Measurements from ENCODE around the gene PROM2.
A peak's percentile ranks its signal among the peaks of the same experiment; 100 is the strongest.

Gene PROM2, protein sequence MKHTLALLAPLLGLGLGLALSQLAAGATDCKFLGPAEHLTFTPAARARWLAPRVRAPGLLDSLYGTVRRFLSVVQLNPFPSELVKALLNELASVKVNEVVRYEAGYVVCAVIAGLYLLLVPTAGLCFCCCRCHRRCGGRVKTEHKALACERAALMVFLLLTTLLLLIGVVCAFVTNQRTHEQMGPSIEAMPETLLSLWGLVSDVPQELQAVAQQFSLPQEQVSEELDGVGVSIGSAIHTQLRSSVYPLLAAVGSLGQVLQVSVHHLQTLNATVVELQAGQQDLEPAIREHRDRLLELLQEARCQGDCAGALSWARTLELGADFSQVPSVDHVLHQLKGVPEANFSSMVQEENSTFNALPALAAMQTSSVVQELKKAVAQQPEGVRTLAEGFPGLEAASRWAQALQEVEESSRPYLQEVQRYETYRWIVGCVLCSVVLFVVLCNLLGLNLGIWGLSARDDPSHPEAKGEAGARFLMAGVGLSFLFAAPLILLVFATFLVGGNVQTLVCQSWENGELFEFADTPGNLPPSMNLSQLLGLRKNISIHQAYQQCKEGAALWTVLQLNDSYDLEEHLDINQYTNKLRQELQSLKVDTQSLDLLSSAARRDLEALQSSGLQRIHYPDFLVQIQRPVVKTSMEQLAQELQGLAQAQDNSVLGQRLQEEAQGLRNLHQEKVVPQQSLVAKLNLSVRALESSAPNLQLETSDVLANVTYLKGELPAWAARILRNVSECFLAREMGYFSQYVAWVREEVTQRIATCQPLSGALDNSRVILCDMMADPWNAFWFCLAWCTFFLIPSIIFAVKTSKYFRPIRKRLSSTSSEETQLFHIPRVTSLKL

DNA sequence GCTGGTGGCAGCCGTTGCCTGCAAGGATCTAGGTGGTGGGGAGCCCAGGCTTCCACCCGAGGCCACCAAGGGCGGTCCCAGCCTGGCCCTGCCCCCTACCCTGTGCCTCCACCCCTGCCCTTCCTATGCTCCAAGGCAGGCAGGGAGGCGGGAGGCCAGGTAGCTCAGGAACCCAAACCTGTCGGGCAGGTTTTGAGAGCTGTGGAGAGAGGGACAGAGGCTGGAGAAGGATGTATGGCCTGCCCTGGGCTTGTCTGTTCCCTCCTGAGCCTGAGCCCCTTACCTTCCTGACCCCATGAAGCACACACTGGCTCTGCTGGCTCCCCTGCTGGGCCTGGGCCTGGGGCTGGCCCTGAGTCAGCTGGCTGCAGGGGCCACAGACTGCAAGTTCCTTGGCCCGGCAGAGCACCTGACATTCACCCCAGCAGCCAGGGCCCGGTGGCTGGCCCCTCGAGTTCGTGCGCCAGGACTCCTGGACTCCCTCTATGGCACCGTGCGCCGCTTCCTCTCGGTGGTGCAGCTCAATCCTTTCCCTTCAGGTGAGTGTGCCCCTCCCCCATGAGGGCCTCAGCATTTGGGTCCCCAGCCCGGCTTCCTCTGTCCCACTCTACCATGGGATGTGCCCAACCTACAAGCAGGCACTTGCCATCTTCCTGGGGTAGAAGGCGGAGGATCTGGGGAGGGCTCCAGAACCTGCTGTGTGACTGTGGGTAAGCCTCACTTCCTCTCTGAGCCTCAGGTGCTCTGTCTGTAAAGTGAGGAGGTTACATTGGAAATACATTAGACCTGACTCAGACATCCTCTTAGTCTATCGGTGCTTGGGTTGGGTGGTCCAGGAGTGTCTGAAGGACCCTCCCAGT is at the start of gene PROM2:
PROM2 (plus strand) TSS at position 159 of the 860 bp plus-strand sequence; CDS start at position 296, 137 bp downstream.
- H3K4me3 ChIP-seq (ENCODE audit: low read depth, low read length) = no peak within 1 kb of the TSS
- TF ChIP-seq, protein P1, sequence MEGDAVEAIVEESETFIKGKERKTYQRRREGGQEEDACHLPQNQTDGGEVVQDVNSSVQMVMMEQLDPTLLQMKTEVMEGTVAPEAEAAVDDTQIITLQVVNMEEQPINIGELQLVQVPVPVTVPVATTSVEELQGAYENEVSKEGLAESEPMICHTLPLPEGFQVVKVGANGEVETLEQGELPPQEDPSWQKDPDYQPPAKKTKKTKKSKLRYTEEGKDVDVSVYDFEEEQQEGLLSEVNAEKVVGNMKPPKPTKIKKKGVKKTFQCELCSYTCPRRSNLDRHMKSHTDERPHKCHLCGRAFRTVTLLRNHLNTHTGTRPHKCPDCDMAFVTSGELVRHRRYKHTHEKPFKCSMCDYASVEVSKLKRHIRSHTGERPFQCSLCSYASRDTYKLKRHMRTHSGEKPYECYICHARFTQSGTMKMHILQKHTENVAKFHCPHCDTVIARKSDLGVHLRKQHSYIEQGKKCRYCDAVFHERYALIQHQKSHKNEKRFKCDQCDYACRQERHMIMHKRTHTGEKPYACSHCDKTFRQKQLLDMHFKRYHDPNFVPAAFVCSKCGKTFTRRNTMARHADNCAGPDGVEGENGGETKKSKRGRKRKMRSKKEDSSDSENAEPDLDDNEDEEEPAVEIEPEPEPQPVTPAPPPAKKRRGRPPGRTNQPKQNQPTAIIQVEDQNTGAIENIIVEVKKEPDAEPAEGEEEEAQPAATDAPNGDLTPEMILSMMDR (IDR thresholded peaks at IDR 0.05; ENCODE audit: low read depth, low read length) = no peak

DNA sequence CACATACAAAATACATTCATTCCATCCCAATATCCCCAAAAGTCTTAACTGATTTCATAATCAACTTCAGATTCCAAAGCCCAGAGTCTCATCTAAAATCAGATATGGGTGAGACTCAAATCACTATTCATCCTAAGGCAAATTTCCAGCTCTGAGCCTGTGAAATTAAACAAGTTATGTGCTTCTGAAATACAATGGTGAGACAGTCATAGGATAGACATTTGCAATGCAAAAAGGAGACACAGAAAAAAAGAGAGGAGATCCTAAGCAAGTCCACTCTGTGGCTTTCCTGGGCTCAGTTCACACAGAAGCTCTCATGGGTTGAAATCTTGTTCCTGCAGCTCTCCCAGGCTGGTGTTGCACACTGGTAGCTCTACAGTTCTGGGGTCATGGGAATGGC is 48.6 kb upstream of the PROM2 start:
- no peak overlapping the region for H3K4me3 ChIP-seq (ENCODE audit: low read depth, low read length)
- TF ChIP-seq, protein P1 (IDR thresholded peaks at IDR 0.05; ENCODE audit: low read depth, low read length) = no peak

DNA sequence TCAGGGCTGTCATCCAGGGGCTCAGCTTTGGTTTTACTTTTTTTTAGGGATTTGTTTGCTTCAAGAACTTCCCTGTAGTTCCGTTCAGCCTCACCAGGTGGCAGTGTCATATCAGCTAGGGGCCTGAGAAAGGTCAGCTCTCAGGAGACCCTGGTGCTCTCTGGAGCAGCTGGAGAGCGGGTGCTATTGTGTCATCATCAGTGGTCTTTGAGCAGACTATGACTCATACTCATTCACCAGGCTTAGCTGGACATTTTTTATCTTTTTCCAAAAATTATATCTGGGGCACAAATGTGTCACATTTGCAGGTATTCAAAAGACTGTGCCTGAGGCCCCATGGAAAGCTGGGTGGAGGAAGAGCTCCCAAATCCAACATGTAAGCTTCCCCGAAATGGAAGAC is 42.5 kb upstream of the PROM2 start:
- TF ChIP-seq, protein P1 (IDR thresholded peaks at IDR 0.05; ENCODE audit: low read depth, low read length) = peak; percentile 79
- H3K4me3 ChIP-seq (ENCODE audit: low read depth, low read length) = no peak overlapping the region

DNA sequence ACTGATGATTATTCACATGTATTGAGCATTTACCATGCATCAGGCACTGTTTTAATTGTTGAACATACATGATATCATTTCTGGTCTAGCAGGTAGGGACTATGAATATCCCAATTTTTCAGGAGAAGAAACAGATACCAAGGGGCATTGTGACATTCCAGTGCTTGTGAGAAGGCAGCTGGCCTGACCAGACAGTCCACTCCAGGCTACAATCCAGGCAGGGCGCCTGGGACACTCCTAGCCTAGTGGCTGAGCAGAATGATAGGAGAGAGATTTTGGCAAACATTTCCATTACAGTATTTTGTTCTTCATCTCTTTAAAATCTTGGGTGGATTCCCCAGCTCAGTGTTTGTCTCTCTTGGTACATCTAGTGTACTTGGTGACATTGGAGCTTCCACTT is 42.0 kb upstream of the PROM2 start:
- TF ChIP-seq, protein P1 (IDR thresholded peaks at IDR 0.05; ENCODE audit: low read depth, low read length) = no peak

DNA sequence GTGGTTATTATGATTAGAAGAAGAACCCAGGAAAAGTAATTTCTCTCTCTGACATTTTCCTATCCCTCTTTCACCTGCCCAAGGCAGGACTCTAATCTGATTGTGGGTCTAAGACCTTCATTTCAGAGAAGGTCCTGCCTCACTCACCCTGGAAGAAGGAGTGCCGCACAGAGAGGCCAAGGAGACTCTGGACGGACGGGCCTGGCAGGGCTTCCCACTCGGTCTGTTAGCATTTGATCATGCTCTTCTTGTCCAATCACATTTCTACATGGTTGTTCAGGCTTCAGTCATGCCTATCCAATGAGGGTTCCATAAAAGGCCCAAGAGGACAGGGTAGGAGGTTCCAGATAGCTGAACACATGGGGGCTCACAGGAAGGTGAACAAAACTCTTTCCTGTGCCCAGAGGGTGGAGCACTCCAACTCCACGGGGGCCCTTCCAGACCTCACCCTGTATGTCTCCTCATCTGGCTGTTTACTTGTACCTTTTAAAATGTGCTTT is 39.9 kb upstream of the PROM2 start:
- H3K4me3 ChIP-seq (ENCODE audit: low read depth, low read length) = no peak overlapping the region
- TF ChIP-seq, protein P1 (IDR thresholded peaks at IDR 0.05; ENCODE audit: low read depth, low read length) = no peak

More for the DNA sequence above, 42.0 kb upstream of the PROM2 start:
- no peak overlapping the region for H3K4me3 ChIP-seq (ENCODE audit: low read depth, low read length)

DNA sequence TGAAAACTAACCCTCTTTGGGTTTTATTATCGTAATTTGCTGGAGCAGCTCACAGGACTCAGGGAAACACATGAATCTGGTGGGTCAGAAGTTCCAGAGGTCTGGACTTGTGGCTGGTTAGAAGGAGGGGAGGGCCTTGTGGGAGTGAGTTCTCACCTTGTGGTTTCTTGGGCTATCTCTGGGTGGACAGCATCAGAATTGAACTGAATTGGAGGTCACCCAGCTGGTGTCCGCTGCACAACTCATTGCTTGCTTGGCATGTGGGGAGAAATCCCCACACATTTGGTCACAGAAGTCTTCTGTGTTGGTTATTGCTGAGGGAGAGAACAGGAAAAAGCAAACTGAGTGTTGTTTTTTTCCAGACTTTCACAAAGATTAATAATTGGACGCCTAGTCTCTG is 39.4 kb upstream of the PROM2 start:
- TF ChIP-seq, protein P1 (IDR thresholded peaks at IDR 0.05; ENCODE audit: low read depth, low read length) = no peak
- H3K4me3 ChIP-seq (ENCODE audit: low read depth, low read length) = no peak overlapping the region
